ENCODE data around the gene ANKRD17.

Gene ANKRD17

GRCh38 chr4:73129319-73129718 is 129.3 kb downstream of the ANKRD17 start:
- no peak for DNase-seq (ENCODE audit: low read depth, low spot score)

DNA sequence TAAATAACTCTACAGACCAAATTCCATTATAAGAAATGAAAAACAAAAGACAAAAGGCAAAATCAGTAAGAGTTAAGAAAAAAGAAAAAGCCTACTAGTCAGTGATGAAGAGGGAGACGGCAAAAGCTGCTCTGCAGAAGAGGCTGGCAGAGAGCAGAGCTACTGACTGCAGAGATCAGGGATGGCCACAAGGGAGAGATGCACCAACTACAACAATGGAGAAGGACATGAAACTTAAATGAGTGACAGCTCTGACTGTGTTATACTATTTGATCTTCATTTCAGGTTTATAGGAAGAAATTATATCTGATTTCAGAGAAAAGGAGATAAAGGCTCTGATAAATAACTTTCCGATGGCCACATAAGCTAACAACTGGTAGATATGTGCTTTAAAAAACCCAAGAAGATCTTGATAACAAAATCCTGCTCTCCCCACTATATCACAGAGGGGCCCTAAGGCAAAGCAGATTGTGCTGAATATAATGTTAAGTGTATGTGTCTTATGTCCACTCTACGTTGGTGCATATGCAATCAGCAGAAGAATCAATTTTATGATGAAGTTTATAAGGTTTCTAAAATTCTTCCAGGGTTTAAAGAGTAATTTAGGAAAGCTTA is 130.7 kb downstream of the ANKRD17 start:
- DNase-seq (ENCODE audit: low read depth, low spot score), result no peak

- no peak for DNase-seq (ENCODE audit: low read depth, low spot score)
These were observed 149.1 kb downstream of the ANKRD17 start for GRCh38 chr4:73109493-73109892.

GRCh38 chr4:73104695-73105094 is 153.9 kb downstream of the ANKRD17 start:
- no peak for DNase-seq (ENCODE audit: low read depth, low spot score)

GRCh38 chr4:73103799-73104503 is 154.6 kb downstream of the ANKRD17 start:
- no peak for DNase-seq (ENCODE audit: low read depth, low spot score)

GRCh38 chr4:73099143-73099542 is 159.5 kb downstream of the ANKRD17 start:
- no peak for DNase-seq (ENCODE audit: low read depth, low spot score)

DNA sequence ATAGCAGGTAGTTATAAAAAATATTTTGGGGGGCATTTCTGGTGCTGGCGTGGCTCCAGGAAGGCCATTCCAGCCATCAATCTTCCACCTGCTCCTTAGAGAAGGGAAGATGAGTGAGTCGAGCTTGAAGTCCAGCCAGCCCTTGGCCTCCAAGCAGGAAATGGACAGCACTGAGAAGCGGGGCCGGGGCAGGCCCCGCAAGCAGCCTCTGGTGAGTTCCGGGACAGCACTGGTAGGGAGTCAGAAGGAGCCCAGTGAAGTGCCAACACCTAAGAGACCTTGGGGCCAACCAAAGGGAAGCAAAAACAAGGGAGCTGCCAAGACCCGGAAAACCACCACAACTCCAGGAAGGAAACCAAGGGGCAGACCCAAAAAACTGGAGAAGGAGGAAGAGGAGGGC is 159.9 kb downstream of the ANKRD17 start:
- no peak for DNase-seq (ENCODE audit: low read depth, low spot score)

GRCh38 chr4:73098016-73098415 is 160.6 kb downstream of the ANKRD17 start:
- no peak for DNase-seq (ENCODE audit: low read depth, low spot score)

DNA sequence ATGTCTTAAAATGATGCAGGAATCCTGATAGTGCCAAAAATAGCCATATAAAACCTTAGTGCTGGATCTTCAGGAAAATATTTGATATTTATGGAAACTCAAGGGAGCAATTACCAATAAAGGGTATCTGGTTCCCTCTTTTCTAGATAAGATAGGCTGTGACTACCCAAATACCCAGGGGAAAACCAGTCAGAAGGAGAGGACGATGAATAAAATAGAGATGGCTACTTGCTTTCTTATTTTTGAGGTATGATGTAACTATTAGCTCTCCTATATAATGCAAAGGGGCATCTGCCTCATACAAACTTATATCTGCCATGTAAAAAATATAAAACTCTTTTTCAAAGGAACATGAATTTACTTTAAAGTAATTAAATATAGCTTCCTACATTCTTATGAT is 165.7 kb downstream of the ANKRD17 start:
- no peak for DNase-seq (ENCODE audit: low read depth, low spot score)

DNA sequence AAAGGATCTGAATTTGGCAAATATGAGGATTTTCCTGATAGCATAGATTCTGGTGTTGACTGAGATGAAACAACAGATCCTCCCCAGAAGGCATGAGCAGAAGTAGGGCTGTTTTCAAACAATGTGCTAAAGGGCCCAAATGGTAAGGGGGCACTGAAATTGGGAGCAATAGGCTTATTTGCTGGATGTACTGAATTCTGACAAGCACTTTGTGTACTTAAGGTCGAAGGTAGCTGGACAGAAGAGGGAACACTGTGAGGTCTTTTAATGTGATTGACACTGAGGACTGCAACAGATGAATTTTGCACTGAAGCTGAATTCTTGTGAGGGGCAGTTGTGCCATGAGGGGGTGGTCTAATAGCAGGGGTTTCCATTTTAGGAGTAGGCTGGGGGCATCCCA is 167.9 kb downstream of the ANKRD17 start:
- no peak for DNase-seq (ENCODE audit: low read depth, low spot score)

GRCh38 chr4:73087871-73088270 is 170.7 kb downstream of the ANKRD17 start:
- DNase-seq (ENCODE audit: low read depth, low spot score), result no peak

DNA sequence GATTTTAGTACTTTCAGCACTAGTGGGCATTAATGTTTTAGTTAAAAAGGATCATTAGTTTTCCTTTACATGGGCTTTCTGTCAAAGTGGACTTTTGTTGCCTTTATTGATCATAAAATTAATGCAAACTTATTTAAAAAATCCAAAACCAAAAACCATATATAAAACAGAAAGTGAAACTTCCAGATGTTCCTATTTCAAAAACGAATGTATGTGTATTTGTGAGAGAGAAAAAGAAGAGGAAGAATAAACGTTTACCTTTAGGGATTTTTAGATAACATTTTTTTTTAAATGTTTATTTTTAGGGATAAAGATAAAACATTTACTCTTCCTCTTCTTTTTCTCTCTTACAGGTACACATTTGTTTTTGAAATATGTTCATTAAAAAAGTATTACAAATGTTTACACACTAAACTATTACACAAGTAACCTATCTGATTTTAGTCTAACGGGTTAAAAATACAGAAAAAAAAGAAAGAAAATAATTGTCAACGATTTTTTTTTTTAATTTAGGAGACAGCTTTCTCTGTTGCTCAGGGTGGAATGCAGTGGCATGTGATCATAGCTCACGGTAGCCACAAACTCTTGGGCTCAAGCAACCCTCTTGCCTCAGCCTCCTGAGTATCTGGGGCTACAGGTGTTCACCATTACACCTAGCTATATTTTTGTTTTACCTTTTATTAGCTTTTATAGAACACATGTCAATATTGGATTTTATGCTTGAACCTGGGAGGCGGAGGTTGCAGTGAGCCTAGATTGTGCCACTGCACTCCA is 172.3 kb downstream of the ANKRD17 start:
- no peak for DNase-seq (ENCODE audit: low read depth, low spot score)

DNA sequence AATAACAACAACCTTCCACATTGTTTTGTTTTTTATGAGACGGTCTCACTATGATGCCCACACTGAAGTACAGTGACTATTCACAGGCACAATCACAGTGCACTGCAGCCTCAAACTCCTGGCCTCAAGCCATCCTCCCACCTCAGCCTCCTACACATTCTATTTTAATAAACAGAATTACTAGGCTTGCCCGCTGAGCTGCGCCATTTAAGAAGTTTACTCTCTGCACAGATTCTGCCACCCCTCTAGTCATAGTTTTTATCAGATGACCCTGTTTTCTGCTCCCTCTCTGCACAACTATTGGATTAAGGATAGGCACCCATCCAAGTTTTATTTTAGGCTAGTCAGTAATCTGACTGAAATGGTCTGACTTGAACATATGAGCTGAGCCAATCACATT is 177.8 kb downstream of the ANKRD17 start:
- no peak for DNase-seq (ENCODE audit: low read depth, low spot score)

DNA sequence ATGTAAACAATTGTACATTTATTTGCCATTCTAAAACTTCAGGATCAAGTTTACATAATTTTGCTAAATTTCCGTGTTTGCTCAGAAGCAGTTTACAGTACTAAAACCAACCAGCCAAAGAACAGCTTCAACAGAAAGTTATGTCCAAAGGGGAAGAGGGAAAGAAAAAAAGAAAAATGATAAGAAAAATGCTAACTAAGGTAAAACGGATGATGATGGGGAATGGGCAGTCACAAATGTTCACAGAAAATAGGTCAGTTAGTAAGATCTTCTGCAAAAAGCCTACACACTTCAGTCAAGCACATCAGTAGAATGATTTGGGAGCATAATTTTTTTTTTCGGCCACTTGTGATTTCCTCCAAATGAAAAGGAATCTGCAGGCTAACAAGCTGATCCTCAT is 182.8 kb downstream of the ANKRD17 start:
- DNase-seq (ENCODE audit: low read depth, low spot score), result no peak

DNA sequence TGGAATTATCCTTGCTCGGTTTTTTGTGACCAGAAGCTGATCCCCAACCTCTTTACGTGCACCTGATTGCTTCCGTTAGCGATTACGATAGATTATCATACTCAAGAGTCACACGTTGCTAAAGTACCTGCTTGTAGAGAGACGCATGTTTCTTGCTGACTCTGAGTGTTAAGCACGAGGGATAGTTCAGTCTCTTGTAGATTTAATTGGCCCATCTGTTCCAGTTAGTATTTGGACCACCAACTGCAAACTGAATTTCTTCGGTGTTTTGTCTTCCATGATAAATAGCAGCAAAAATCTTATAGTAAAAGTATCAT is 188.6 kb downstream of the ANKRD17 start:
- DNase-seq (ENCODE audit: low read depth, low spot score), result no peak

DNA sequence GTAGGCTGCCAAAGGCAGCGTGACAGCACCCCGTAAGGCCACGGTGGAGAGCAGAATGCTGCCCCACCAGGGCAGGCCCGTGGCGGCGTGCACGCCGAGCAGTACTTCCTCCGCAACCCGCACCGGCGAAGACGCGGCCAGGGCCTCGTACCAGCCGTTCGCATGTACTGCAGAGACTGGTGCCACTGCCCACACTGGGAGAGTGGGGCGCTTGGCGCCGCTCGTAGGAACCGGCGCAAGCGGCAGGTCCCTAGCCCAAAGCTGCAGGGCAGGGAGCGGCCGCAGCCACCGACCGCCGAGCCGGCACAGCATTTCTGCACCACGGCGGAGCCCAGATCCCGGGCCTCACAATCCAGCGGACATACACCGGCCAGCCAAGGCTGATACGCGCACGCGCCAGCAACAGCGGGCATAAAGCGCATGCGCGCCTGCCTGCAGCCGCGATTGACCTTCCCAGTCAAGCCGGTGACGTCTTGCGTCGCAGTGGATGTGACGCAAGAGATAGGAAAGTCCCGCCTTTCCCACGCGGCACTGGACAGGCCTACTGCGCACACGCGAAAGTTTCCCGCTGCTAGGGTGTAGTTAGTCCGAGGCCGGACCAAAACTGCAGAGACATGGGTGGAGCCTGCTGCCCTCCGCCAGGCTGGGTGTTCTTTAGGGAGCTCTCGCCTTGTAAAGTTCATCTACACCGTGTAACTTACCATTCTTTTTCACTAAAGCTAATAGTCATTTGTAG is 189.1 kb downstream of the ANKRD17 start, which contains the start of gene COX18:
Gene COX18 (minus strand): TSS at position 379 of the 736 bp plus-strand sequence. CDS start 67 bp downstream, at position 312.
- peak; percentile 79 for DNase-seq (ENCODE audit: low read depth, low spot score)

DNA sequence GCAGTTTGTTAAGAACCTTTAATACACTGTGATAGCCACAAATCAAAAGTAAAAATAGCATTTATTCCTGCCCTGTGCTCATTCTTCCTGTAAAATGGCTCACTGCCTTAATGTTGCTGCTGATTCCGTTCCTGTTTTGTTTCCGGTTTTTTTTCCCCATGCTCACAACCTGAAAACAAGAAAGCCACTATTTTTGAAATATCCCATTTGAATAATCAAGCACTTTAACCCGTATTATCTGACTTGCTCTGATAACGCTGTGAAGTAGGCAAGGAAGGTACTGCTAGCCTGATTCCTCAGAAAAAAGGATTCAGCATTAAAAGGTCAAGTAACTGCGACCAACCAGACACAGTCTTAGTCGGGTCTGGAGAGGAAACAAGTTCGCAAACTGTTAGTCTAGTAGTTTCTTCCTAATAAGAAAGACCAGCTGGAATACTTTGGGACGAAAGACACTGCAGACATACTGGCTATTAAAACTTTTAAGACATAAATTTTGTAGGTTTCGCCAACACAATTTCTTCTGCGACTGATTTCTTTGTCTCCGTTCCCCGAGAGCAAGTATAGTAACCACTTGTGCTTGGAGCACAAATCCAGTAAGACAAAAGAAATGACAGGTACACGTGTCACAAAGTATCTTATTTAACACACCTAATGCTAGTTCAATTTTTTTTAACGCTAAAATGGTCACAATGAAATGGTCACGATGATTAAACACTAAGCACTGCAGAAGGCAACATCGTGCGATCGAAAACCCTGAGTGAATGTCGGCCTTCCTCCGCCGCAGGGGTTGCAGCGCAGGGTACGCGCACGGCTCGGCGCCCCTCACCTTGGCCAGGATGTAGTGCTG is 189.9 kb downstream of the ANKRD17 start:
- DNase-seq (ENCODE audit: low read depth, low spot score), result no peak

DNA sequence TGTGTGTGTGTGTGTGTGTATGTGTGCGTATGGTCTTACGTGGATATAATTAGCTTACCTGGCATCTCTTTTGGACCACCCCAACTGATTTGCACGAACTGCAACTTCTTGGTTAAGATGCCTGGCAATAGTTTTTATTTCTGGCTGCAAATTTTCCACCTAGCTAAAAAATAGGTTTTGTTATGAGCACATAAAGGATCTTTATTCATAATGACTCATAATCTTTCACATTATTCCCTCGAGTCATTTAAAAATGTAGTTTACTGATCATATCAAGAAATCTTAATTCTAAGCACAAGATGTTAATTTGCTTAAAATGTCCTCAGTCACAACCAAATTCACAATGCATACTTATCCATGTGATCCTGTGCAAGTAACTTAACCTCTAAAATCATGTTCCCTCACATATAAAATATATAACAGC is 190.6 kb downstream of the ANKRD17 start:
- no peak for DNase-seq (ENCODE audit: low read depth, low spot score)

DNA sequence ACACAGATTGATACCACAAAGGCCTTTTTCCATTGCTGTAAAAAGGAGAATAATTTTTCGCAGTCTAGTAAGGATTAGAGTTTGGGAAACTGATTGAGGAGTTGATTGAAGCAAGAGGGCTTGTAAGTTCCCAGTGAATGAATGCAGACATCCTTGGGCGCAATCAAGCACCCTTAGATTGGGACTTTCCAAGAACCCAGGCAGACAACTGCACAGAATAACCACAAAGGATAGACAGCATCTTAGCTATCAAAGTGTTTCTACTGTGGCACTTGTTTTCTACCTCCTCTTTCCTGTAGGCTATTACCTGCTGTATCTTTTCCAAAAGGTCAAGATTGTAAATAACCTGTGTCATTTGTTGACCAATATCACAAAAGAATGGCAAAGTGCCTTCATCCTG is 191.7 kb downstream of the ANKRD17 start:
- no peak for DNase-seq (ENCODE audit: low read depth, low spot score)

GRCh38 chr4:73066445-73066844 is 192.2 kb downstream of the ANKRD17 start:
- no peak for DNase-seq (ENCODE audit: low read depth, low spot score)

DNA sequence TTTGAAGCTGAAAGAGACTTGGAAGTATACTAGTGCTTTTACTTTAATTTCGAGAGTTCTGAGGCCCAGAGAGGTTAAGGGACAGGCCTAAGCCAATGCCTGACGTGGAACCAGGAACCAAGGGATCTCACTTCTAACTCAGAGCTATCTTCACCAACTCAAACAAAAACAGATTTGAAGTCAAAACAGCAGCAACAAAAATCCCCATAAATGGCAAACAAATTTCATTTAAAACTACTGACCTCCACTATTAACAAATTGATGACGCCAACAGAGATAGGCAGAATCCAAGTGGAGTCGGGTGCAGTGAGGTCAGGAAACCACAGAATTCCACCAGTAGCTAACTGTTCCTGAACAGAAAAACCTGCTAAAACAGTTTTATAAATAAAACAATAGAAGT is 194.1 kb downstream of the ANKRD17 start:
- no peak for DNase-seq (ENCODE audit: low read depth, low spot score)

Data from activated naive CD8-positive, alpha-beta T cell treated with anti-CD3 and anti-CD28 coated beads, Interleukin-2, amount 50 U/mL, for 16 hours (primary cell).